C1 segment of cervical spinal cord (tissue), 14 donors: ENCODE measurements around the gene RIPK4.

ENCODE experiments used
- DNase-seq, 14 donors: peaks; one replicate each; lab custom pipeline; 2025; lab: John Stamatoyannopoulos, UW

Gene RIPK4

GRCh38 chr21:41766883-41767605 lies at the start of gene RIPK4:
RIPK4 (minus strand) TSS chr21:41767052; CDS start chr21:41767041, 11 bp downstream.
- DNase-seq = no peak

GRCh38 chr21:41815652-41816582 lies 49.1 kb upstream of the RIPK4 start:
- no peak for DNase-seq

GRCh38 chr21:41813226-41813625 lies 46.4 kb upstream of the RIPK4 start:
- DNase-seq = no peak

- no peak for DNase-seq
These were observed 45.8 kb upstream of the RIPK4 start for GRCh38 chr21:41812679-41813078.

- DNase-seq = no peak
These were observed 43.7 kb upstream of the RIPK4 start for GRCh38 chr21:41810597-41810932.

- no peak for DNase-seq
These were observed 43.2 kb upstream of the RIPK4 start for GRCh38 chr21:41809891-41810596.

- no peak for DNase-seq
These were observed 42.0 kb upstream of the RIPK4 start for GRCh38 chr21:41808846-41809245.

GRCh38 chr21:41808094-41808493 lies 41.2 kb upstream of the RIPK4 start:
- no peak for DNase-seq

- DNase-seq = no peak
These were observed 39.9 kb upstream of the RIPK4 start for GRCh38 chr21:41806773-41807172.

- DNase-seq = no peak
These were observed 38.8 kb upstream of the RIPK4 start for GRCh38 chr21:41805643-41806042.

GRCh38 chr21:41805038-41805437 lies 38.2 kb upstream of the RIPK4 start:
- DNase-seq = no peak

- DNase-seq = no peak
These were observed 37.5 kb upstream of the RIPK4 start for GRCh38 chr21:41804381-41804780.

- DNase-seq = no peak
These were observed 36.5 kb upstream of the RIPK4 start for GRCh38 chr21:41803316-41803715.

- peak in 12 of 14 donors; percentile 11 to 71 (median 52) for DNase-seq
These were observed 35.8 kb upstream of the RIPK4 start for GRCh38 chr21:41802684-41803083.

- no peak for DNase-seq
These were observed 35.3 kb upstream of the RIPK4 start for GRCh38 chr21:41802198-41802584.

- DNase-seq = no peak
These were observed 34.7 kb upstream of the RIPK4 start for GRCh38 chr21:41801321-41802197.

- no peak for DNase-seq
These were observed 33.8 kb upstream of the RIPK4 start for GRCh38 chr21:41800425-41801320.

- no peak for DNase-seq
These were observed 32.9 kb upstream of the RIPK4 start for GRCh38 chr21:41799763-41800162.

- DNase-seq = no peak
These were observed 31.5 kb upstream of the RIPK4 start for GRCh38 chr21:41798326-41798725.

- no peak for DNase-seq
These were observed 29.7 kb upstream of the RIPK4 start for GRCh38 chr21:41796476-41797080.
